Fibroblast of lung (primary cell): ENCODE measurements around the gene MAB21L3. TPM values are rescaled to one million over a fixed set of nuclear protein-coding genes. Genes with fewer than 3 reads are reported as not detected.

Experiments used
- DNase-seq, 2 donors: peaks; one replicate each; pipeline versions ENCODE4 v3.0.0 to v3.0.0-alpha.2; 2010; ENCODE audit warnings: low read depth in 2 of 2
- H2AFZ ChIP-seq: 2 replicates; pipeline ENCODE4 v1.5.1; 2012; ENCODE audit warnings: low read length, control low read depth, inconsistent platforms
- H3K27ac ChIP-seq: 2 replicates; pipeline ENCODE4 v1.5.1; 2011; ENCODE audit warnings: low read length, control low read depth; ENCODE audit not compliant: insufficient read depth
- H3K27me3 ChIP-seq: 2 replicates; pipeline ENCODE4 v1.5.1; 2011; ENCODE audit warnings: mild to moderate bottlenecking, low read length; ENCODE audit not compliant: control insufficient read depth, insufficient read depth
- H3K36me3 ChIP-seq: 2 replicates; pipeline ENCODE4 v1.5.1; 2011; ENCODE audit warnings: low read length; ENCODE audit not compliant: control insufficient read depth, insufficient read depth
- H3K4me1 ChIP-seq: 2 replicates; pipeline ENCODE4 v1.5.1; 2011; ENCODE audit warnings: low read length; ENCODE audit not compliant: control insufficient read depth, insufficient read depth; ENCODE audit errors: extremely low read depth
- H3K4me2 ChIP-seq: 2 replicates; pipeline ENCODE4 v1.5.1; 2011; ENCODE audit warnings: low read length, control low read depth; ENCODE audit not compliant: insufficient read depth; ENCODE audit errors: extremely low read depth
- H3K4me3 ChIP-seq, 4 experiments: fragments of 200-600 bp in 1 of 4; sonication (generic) in 1 of 4; replicated peaks in 1 of 4; 2 replicates each; pipeline ENCODE4 v1.5.1; 2011 to 2016; ENCODE audit warnings: low read length in 4 of 4, low read depth in 3 of 4, mild to moderate bottlenecking in 3 of 4, control low read depth in 2 of 4, inconsistent platforms in 1 of 4, mixed read lengths in 1 of 4; ENCODE audit not compliant: insufficient read depth in 1 of 4; ENCODE audit errors: control extremely low read depth in 1 of 4
- H3K79me2 ChIP-seq: 2 replicates; pipeline ENCODE4 v1.5.1; 2012; ENCODE audit warnings: mild to moderate bottlenecking, low read length, inconsistent platforms; ENCODE audit not compliant: control insufficient read depth, insufficient read depth
- H3K9ac ChIP-seq: 2 replicates; pipeline ENCODE4 v1.5.1; 2011; ENCODE audit warnings: mild to moderate bottlenecking, low read length, control low read depth; ENCODE audit not compliant: insufficient read depth
- H3K9me3 ChIP-seq: 2 replicates; pipeline ENCODE4 v1.5.1; 2012; ENCODE audit warnings: low read depth, low read length; ENCODE audit not compliant: control insufficient read depth, insufficient read depth
- H4K20me1 ChIP-seq: 2 replicates; pipeline ENCODE4 v1.5.1; 2011; ENCODE audit warnings: low read length; ENCODE audit not compliant: control insufficient read depth, insufficient read depth; ENCODE audit errors: extremely low read depth
- CTCF ChIP-seq, 2 donors: IDR thresholded peaks in 1 of 2; conservative IDR thresholded peaks in 1 of 2; 1 replicate in 1 of 2; 2 replicates in 1 of 2; pipeline ENCODE4 v1.5.1; 2011 to 2012; ENCODE audit warnings: low read length in 2 of 2, control low read depth in 1 of 2, inconsistent platforms in 1 of 2, low read depth in 1 of 2, mild to moderate bottlenecking in 1 of 2
- EZH2 ChIP-seq: IDR thresholded peaks from 2 replicates; pipeline ENCODE4 v1.5.1; 2012; ENCODE audit warnings: low read length, control low read depth, mild to moderate bottlenecking; ENCODE audit errors: missing control alignments
- polyA plus RNA-seq, 2 donors: library from polyadenylated mRNA; depleted of rRNA in 1 of 2; stranded (reverse) in 1 of 2; unstranded in 1 of 2; fragments of >200 nt; gene quantifications; 2 replicates each; pipeline ENCODE4 v1.2.1, GENCODE V29; 2011 to 2012; ENCODE audit warnings: missing spikeins in 1 of 2
- total RNA-seq: library from RNA; depleted of rRNA; stranded (reverse); fragments of >200 nt; gene quantifications from 2 replicates; pipeline ENCODE4 v1.2.1, GENCODE V29; 2014

The MAB21L3 gene
- total and polyA plus RNA-seq, 2 donors (not counting 1 experiment from before 2014, with no cell fraction given): 0.18 to 0.66 TPM

GRCh38 chr1:116107371-116107770 is 3.8 kb upstream of the MAB21L3 start:
- Histone ChIP-seq H3K79me2 (no peaks in the 10 kb centered on the region), H3K4me3 (no peak overlapping the region), H3K27me3 (no peaks in the 10 kb centered on the region), H3K36me3 (no peaks in the 10 kb centered on the region), H2AFZ (no peak overlapping the region), H3K9me3 (no peaks in the 10 kb centered on the region), H3K4me1 (no peaks in the 10 kb centered on the region), H3K4me2 (no peak overlapping the region), H3K27ac (no peak overlapping the region), H4K20me1 (no peaks in the 10 kb centered on the region), H3K9ac (no peak overlapping the region)
- TF ChIP-seq CTCF (conservative IDR thresholded peaks at IDR 0.05 in 1 of 2, IDR thresholded peaks at IDR 0.05 in 1 of 2; ENCODE audit: low read depth in 1 of 2, low read length in 2 of 2): no peak
- TF ChIP-seq EZH2: no peak
- DNase-seq: no peak

- DNase-seq: no peak
- Histone ChIP-seq H3K9me3 (no peaks in the 10 kb centered on the region), H2AFZ (no peak overlapping the region)
These were observed 374 bp downstream of the MAB21L3 start for GRCh38 chr1:116111524-116112021.

GRCh38 chr1:116112388-116113140 is 1.4 kb downstream of the MAB21L3 start:
- TF ChIP-seq CTCF (conservative IDR thresholded peaks at IDR 0.05 in 1 of 2, IDR thresholded peaks at IDR 0.05 in 1 of 2; ENCODE audit: low read depth in 1 of 2, low read length in 2 of 2) (no peak), EZH2 (no peak)
- no peak overlapping the region for H3K4me2 ChIP-seq
- H3K9ac ChIP-seq: no peak overlapping the region
- H3K36me3 ChIP-seq: no peaks in the 10 kb centered on the region
- DNase-seq: no peak
- no peak overlapping the region for H3K4me3 ChIP-seq
- H4K20me1 ChIP-seq: no peaks in the 10 kb centered on the region
- no peaks in the 10 kb centered on the region for H3K79me2 ChIP-seq
- H3K27ac ChIP-seq: no peak overlapping the region
- H3K27me3 ChIP-seq: no peaks in the 10 kb centered on the region
- H2AFZ ChIP-seq: no peak overlapping the region
- H3K4me1 ChIP-seq: peaks cover 9% of the 10 kb centered on the region
- no peaks in the 10 kb centered on the region for H3K9me3 ChIP-seq

More at GRCh38 chr1:116111524-116112021, 374 bp downstream of the MAB21L3 start:
- Histone ChIP-seq H3K27me3 (no peaks in the 10 kb centered on the region), H3K27ac (no peak overlapping the region), H3K36me3 (no peaks in the 10 kb centered on the region), H3K4me2 (no peak overlapping the region), H3K4me1 (peaks cover 9% of the 10 kb centered on the region), H3K9ac (no peak overlapping the region), H4K20me1 (no peaks in the 10 kb centered on the region), H3K4me3 (no peak overlapping the region), H3K79me2 (no peaks in the 10 kb centered on the region)
- TF ChIP-seq EZH2 (no peak), CTCF (conservative IDR thresholded peaks at IDR 0.05 in 1 of 2, IDR thresholded peaks at IDR 0.05 in 1 of 2; ENCODE audit: low read depth in 1 of 2, low read length in 2 of 2) (no peak)
